ENCODE data around the gene ARHGEF33. TPM values are rescaled to one million over a fixed set of nuclear protein-coding genes. Genes with fewer than 3 reads are reported as not detected.

Gene ARHGEF33
- total RNA-seq, 1 donor from 2014 or later = 0.83 TPM

- Mint-ChIP-seq H3K27ac (no peak overlapping the region), H3K27me3 (ENCODE audit: low read depth) (no peaks in the 10 kb centered on the region), H3K4me3 (no peak overlapping the region), H3K9me3 (peaks cover 3% of the 10 kb centered on the region), H3K36me3 (no peaks in the 10 kb centered on the region), H3K4me1 (no peaks in the 10 kb centered on the region)
- no peak for DNase-seq (ENCODE audit: low spot score in 2 of 2, unreplicated experiment in 2 of 2)
- TF ChIP-seq, protein P1, sequence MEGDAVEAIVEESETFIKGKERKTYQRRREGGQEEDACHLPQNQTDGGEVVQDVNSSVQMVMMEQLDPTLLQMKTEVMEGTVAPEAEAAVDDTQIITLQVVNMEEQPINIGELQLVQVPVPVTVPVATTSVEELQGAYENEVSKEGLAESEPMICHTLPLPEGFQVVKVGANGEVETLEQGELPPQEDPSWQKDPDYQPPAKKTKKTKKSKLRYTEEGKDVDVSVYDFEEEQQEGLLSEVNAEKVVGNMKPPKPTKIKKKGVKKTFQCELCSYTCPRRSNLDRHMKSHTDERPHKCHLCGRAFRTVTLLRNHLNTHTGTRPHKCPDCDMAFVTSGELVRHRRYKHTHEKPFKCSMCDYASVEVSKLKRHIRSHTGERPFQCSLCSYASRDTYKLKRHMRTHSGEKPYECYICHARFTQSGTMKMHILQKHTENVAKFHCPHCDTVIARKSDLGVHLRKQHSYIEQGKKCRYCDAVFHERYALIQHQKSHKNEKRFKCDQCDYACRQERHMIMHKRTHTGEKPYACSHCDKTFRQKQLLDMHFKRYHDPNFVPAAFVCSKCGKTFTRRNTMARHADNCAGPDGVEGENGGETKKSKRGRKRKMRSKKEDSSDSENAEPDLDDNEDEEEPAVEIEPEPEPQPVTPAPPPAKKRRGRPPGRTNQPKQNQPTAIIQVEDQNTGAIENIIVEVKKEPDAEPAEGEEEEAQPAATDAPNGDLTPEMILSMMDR (IDR thresholded peaks at IDR 0.05; ENCODE audit: unreplicated experiment) = no peak
Measured at GRCh38 chr2:38937548-38937947, 47.9 kb downstream of the ARHGEF33 start.

- Mint-ChIP-seq H3K36me3 (no peaks in the 10 kb centered on the region), H3K4me1 (peaks cover 10% of the 10 kb centered on the region), H3K9me3 (peaks cover 3% of the 10 kb centered on the region), H3K4me3 (no peak overlapping the region), H3K27me3 (ENCODE audit: low read depth) (no peaks in the 10 kb centered on the region), H3K27ac (no peak overlapping the region)
- TF ChIP-seq, protein P1 (IDR thresholded peaks at IDR 0.05; ENCODE audit: unreplicated experiment) = no peak
- DNase-seq (ENCODE audit: low spot score in 2 of 2, unreplicated experiment in 2 of 2) = no peak
Measured at GRCh38 chr2:38940746-38941145, 51.1 kb downstream of the ARHGEF33 start.

DNA sequence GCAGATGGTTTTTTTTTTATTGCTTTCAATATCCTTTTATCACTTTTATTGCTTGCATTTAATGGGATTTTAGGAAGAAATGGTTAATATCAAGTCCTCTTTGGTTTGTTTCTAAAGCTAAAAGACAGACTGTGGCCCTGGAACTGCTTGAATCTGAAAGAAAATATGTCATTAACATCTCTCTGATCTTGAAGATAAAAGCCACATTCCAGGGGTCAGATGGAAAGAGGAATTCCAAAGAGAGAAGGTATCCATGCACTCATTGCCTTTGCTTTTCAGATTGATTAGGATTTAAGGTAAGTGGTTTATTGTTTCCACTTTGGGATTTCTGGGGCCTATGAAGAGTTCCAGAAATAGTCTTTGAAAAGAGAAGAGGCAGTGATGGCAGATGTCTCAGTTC, 54.1 kb downstream of the ARHGEF33 start:
- Mint-ChIP-seq H3K4me3 (no peak overlapping the region), H3K4me1 (peaks cover 10% of the 10 kb centered on the region), H3K9me3 (peaks cover 3% of the 10 kb centered on the region), H3K36me3 (no peaks in the 10 kb centered on the region), H3K27me3 (ENCODE audit: low read depth) (no peaks in the 10 kb centered on the region), H3K27ac (no peak overlapping the region)
- TF ChIP-seq, protein P1 (IDR thresholded peaks at IDR 0.05; ENCODE audit: unreplicated experiment) = no peak
- DNase-seq (ENCODE audit: low spot score in 2 of 2, unreplicated experiment in 2 of 2) = no peak

DNA sequence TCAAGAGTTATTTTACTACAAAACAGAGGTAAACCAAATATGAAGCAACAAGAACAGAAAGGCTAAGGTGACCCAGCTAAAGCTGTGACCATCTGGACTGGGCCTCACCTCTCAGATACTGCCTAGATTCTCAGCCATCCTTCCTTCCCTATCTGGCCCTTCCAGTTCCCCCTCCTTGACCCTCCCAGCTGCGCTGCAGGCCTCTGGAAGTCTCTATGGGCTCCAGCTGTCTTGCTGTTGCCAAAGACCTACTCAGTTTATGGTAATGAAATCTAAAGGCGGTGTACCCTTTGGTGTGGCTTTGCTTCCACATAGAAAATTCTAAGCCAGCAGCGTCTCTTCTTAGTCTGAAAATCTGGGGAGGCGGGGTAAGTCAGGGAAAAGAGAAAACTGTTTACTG, 55.7 kb downstream of the ARHGEF33 start:
- Mint-ChIP-seq H3K9me3 (peaks cover 7% of the 10 kb centered on the region), H3K4me3 (no peak overlapping the region), H3K36me3 (no peaks in the 10 kb centered on the region), H3K4me1 (peaks cover 10% of the 10 kb centered on the region), H3K27me3 (ENCODE audit: low read depth) (no peaks in the 10 kb centered on the region), H3K27ac (no peak overlapping the region)
- TF ChIP-seq, protein P1 (IDR thresholded peaks at IDR 0.05; ENCODE audit: unreplicated experiment) = no peak
- no peak for DNase-seq (ENCODE audit: low spot score in 2 of 2, unreplicated experiment in 2 of 2)

DNA sequence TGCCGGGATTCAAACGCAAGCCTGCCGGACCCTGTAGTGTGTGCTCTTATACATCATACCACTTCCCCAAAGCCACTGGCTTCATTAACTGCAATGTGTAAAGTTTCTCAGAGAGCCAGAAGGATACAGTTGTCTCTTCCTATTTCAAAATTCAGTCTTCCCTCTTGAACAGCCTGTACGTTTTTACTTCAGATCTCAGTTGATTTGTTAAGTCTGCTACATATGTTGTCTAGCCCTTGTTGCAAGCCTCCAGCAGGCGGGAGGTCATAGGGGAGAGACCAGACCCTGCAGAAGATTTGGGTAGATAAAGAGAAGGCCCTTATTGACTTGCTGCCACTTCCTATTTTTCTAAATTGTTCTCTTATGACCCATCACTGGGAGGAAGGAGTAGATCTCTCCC, 56.2 kb downstream of the ARHGEF33 start:
- Mint-ChIP-seq H3K4me1 (peaks cover 10% of the 10 kb centered on the region), H3K36me3 (no peaks in the 10 kb centered on the region), H3K4me3 (no peak overlapping the region), H3K27ac (no peak overlapping the region), H3K9me3 (peaks cover 4% of the 10 kb centered on the region), H3K27me3 (ENCODE audit: low read depth) (no peaks in the 10 kb centered on the region)
- TF ChIP-seq, protein P1 (IDR thresholded peaks at IDR 0.05; ENCODE audit: unreplicated experiment) = no peak
- DNase-seq (ENCODE audit: low spot score in 2 of 2, unreplicated experiment in 2 of 2) = no peak
